HCT116 (cell line): ENCODE results near the gene STRIP1. TPM values are rescaled to one million over a fixed set of nuclear protein-coding genes. Genes with fewer than 3 reads are reported as not detected.

Experiments used
- ATAC-seq: fragments of 200-7000 bp; cut with Tn5 transposase; 2 replicates; pipeline ENCODE4 v1.9.1; 2020; ENCODE audit warnings: mild to moderate bottlenecking, moderate library complexity
- BruUV-seq: library from RNA; stranded (reverse); fragments of 400-500 nt; replicated peaks from 2 replicates; lab custom pipeline; 2021; lab: Mats Ljungman, UMichigan
- CTCF ChIA-PET: fragments of 300-600 bp; sonication (Branson Sonifier 250); formaldehyde crosslinking; loops from one replicate; lab custom pipeline; 2021; ENCODE audit warnings: antibody characterized with exemption; lab: Charles Lee
- POLR2A ChIA-PET: fragments of 300-600, 350-600 bp; sonication (Branson Sonifier 250); formaldehyde crosslinking; loops from one replicate; lab custom pipeline; 2021; ENCODE audit warnings: antibody characterized with exemption; lab: Charles Lee
- RAD21 ChIA-PET, 2 experiments: fragments of 300-600 bp; sonication (Branson Sonifier 250); formaldehyde crosslinking; loops; one replicate each; lab custom pipeline; 2023; ENCODE audit warnings: low total read pairs in 2 of 2; ENCODE audit not compliant: uncharacterized antibody in 2 of 2, unreplicated experiment in 2 of 2, low non-redundant PET in 1 of 2; lab: Charles Lee
- DNase-seq: peaks from one replicate; pipeline ENCODE4 v3.0.0-alpha.2; 2010; ENCODE audit warnings: low read depth, low spot score
- H2AFZ ChIP-seq: fragments of 200-600 bp; shearing (Covaris generic), sonication (generic); 2 replicates; pipeline ENCODE4 v1.6.1; 2017; ENCODE audit warnings: low read depth, mixed run types, mixed read lengths, antibody characterized with exemption, low read length; ENCODE audit not compliant: poor library complexity, severe bottlenecking
- H3K27ac ChIP-seq: 2 replicates; pipeline ENCODE4 v1.5.1; 2012; ENCODE audit warnings: low read depth, low read length
- H3K27me3 ChIP-seq: fragments of 200-600 bp; sonication (generic); 2 replicates; pipeline ENCODE4 v1.6.1; 2016; ENCODE audit warnings: mixed run types, low read length, mixed read lengths; ENCODE audit not compliant: insufficient read depth
- H3K36me3 ChIP-seq, 2 experiments: fragments of 200-500 bp in 1 of 2; fragments of 200-600 bp in 1 of 2; sonication (Bioruptor generic) in 1 of 2; sonication (generic) in 1 of 2; 2 replicates each; pipeline versions ENCODE4 v1.5.1 to v1.6.1; 2014 to 2016; ENCODE audit warnings: low read length in 2 of 2, inconsistent platforms in 1 of 2, mixed read lengths in 1 of 2, mixed run types in 1 of 2; ENCODE audit not compliant: insufficient read depth in 2 of 2, control insufficient read depth in 1 of 2
- H3K4me1 ChIP-seq, 2 experiments: fragments of 200-600 bp in 1 of 2; sonication (generic) in 1 of 2; 2 replicates each; pipeline versions ENCODE4 v1.5.1 to v1.6.1; 2012 to 2017; ENCODE audit warnings: low read length in 2 of 2, inconsistent platforms in 1 of 2, mild to moderate bottlenecking in 1 of 2, mixed read lengths in 1 of 2, mixed run types in 1 of 2, moderate library complexity in 1 of 2; ENCODE audit not compliant: insufficient read depth in 2 of 2, control insufficient read depth in 1 of 2
- H3K4me2 ChIP-seq: fragments of 200-600 bp; sonication (generic); 2 replicates; pipeline ENCODE4 v1.6.1; 2017; ENCODE audit warnings: mixed run types, low read length, mixed read lengths
- H3K4me3 ChIP-seq, 2 experiments: fragments of 200-600 bp in 1 of 2; sonication (generic) in 1 of 2; replicated peaks in 1 of 2; 2 replicates each; pipeline ENCODE4 v1.5.1; 2011 to 2016; ENCODE audit warnings: low read length in 2 of 2, control low read depth in 1 of 2, low read depth in 1 of 2, mild to moderate bottlenecking in 1 of 2, mixed read lengths in 1 of 2, mixed run types in 1 of 2
- H3K79me2 ChIP-seq: fragments of 200-600 bp; sonication (generic); 2 replicates; pipeline ENCODE4 v1.6.1; 2017; ENCODE audit warnings: mild to moderate bottlenecking, mixed run types, low read length, moderate library complexity, mixed read lengths; ENCODE audit not compliant: insufficient read depth
- H3K9ac ChIP-seq: fragments of 200-600 bp; sonication (generic); 2 replicates; pipeline ENCODE4 v1.6.1; 2016; ENCODE audit warnings: low read length, mixed read lengths
- H3K9me2 ChIP-seq: fragments of 200-600 bp; sonication (generic), shearing (Covaris generic); 2 replicates; pipeline ENCODE4 v1.6.1; 2017; ENCODE audit warnings: mixed run types, mild to moderate bottlenecking, moderate library complexity; ENCODE audit not compliant: insufficient read depth
- H3K9me3 ChIP-seq, 2 experiments: fragments of 200-500 bp in 1 of 2; fragments of 200-600 bp in 1 of 2; sonication (Bioruptor generic) in 1 of 2; sonication (generic) in 1 of 2; 2 replicates each; pipeline ENCODE4 v1.6.1; 2014 to 2017; ENCODE audit warnings: low read length in 2 of 2, mixed read lengths in 2 of 2, inconsistent platforms in 1 of 2, low read depth in 1 of 2, mild to moderate bottlenecking in 1 of 2, mixed run types in 1 of 2, moderate library complexity in 1 of 2; ENCODE audit not compliant: control insufficient read depth in 1 of 2, insufficient read depth in 1 of 2
- H4K20me1 ChIP-seq: fragments of 200-600 bp; sonication (generic), shearing (Covaris generic); 2 replicates; pipeline ENCODE4 v1.6.1; 2017; ENCODE audit warnings: mixed run types, mild to moderate bottlenecking, moderate library complexity; ENCODE audit not compliant: insufficient read depth
- CBX3 ChIP-seq: IDR thresholded peaks from 2 replicates; pipeline ENCODE4 v1.6.1; 2012; ENCODE audit warnings: low read depth
- POLR2A ChIP-seq: IDR thresholded peaks from 2 replicates; pipeline ENCODE4 v1.7.0; 2011; ENCODE audit warnings: borderline replicate concordance; ENCODE audit not compliant: insufficient read depth, insufficient read length; ENCODE audit errors: extremely low read depth
- TCF7L2 ChIP-seq: IDR thresholded peaks from 2 replicates; pipeline ENCODE4 v1.7.0; 2011; ENCODE audit warnings: borderline replicate concordance, inconsistent platforms; ENCODE audit not compliant: insufficient read depth, insufficient read length; ENCODE audit errors: extremely low read depth
- intact Hi-C: fragments of 100-400 bp; cut with micrococcal nuclease; formaldehyde crosslinking; loops from 2 replicates; pipeline ENCODE4 v1.10.0; 2022
- total RNA-seq: library from RNA; stranded (reverse); gene quantifications from one replicate; pipeline ENCODE4 v1.2.1, GENCODE V29; 2021; ENCODE audit not compliant: unreplicated experiment
- TF ChIP-seq, protein P1 (sequence below), 3 experiments: fragments of 200-600 bp in 1 of 3; sonication (generic) in 1 of 3; IDR thresholded peaks in 2 of 3; conservative IDR thresholded peaks in 1 of 3; 2 replicates each; pipeline ENCODE4 v1.5.1; 2012 to 2017; ENCODE audit warnings: low read depth in 2 of 3, low read length in 2 of 3, antibody characterized with exemption in 1 of 3, borderline replicate concordance in 1 of 3, control low read depth in 1 of 3, mild to moderate bottlenecking in 1 of 3, mixed read lengths in 1 of 3, mixed run types in 1 of 3, moderate library complexity in 1 of 3; ENCODE audit not compliant: insufficient read depth in 1 of 3
- TF ChIP-seq, protein P2 (sequence below): IDR thresholded peaks from 2 replicates; pipeline ENCODE4 v1.6.1; 2012

Gene STRIP1
- total RNA-seq, 1 experiment from 2014 or later = 33.5 TPM

GRCh38 chr1:110057963-110058518 lies 23.6 kb downstream of the STRIP1 start (continued):
- TF ChIP-seq, protein P1, sequence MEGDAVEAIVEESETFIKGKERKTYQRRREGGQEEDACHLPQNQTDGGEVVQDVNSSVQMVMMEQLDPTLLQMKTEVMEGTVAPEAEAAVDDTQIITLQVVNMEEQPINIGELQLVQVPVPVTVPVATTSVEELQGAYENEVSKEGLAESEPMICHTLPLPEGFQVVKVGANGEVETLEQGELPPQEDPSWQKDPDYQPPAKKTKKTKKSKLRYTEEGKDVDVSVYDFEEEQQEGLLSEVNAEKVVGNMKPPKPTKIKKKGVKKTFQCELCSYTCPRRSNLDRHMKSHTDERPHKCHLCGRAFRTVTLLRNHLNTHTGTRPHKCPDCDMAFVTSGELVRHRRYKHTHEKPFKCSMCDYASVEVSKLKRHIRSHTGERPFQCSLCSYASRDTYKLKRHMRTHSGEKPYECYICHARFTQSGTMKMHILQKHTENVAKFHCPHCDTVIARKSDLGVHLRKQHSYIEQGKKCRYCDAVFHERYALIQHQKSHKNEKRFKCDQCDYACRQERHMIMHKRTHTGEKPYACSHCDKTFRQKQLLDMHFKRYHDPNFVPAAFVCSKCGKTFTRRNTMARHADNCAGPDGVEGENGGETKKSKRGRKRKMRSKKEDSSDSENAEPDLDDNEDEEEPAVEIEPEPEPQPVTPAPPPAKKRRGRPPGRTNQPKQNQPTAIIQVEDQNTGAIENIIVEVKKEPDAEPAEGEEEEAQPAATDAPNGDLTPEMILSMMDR (IDR thresholded peaks at IDR 0.05 in 2 of 3, conservative IDR thresholded peaks at IDR 0.05 in 1 of 3; ENCODE audit: borderline replicate concordance in 1 of 3, insufficient read depth in 1 of 3, low read depth in 2 of 3, low read length in 2 of 3) = no peak
- TF ChIP-seq TCF7L2 = no peak
- TF ChIP-seq, all 23 proteins: peak for 0

GRCh38 chr1:110058591-110058990 lies 24.2 kb downstream of the STRIP1 start:
- no peak for ATAC-seq
- Histone ChIP-seq H3K27me3 (no peaks in the 10 kb centered on the region), H3K79me2 (no peaks in the 10 kb centered on the region), H3K36me3 (peaks cover 24 to 28% of the 10 kb centered on the region in 2 experiments; a peak in 3 of 4 replicates), H4K20me1 (no peaks in the 10 kb centered on the region), H3K27ac (no peak overlapping the region), H3K9ac (no peak overlapping the region), H3K9me3 (no peaks in the 10 kb centered on the region), H3K4me3 (no peak overlapping the region), H3K4me2 (no peak overlapping the region), H3K4me1 (no peaks in the 10 kb centered on the region), H2AFZ (no peak overlapping the region), H3K9me2 (no peaks in the 10 kb centered on the region)
- ChIA-PET POLR2A (no interaction called here), CTCF (interaction anchor here (2.2 kb wide), 1 partner anchor 14 kb away, joined by 14 read pairs; the partner anchor contains the start of gene ALX3), RAD21 (no interaction called here)
- no peak for TF ChIP-seq POLR2A
- TF ChIP-seq CBX3 = no peak
- TF ChIP-seq, protein P2, sequence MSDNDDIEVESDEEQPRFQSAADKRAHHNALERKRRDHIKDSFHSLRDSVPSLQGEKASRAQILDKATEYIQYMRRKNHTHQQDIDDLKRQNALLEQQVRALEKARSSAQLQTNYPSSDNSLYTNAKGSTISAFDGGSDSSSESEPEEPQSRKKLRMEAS = no peak
- intact Hi-C loops = no loop called here
- DNase-seq = no peak
- BruUV-seq = no TSS peak
